ENCODE results near the gene ADORA1.

DNA sequence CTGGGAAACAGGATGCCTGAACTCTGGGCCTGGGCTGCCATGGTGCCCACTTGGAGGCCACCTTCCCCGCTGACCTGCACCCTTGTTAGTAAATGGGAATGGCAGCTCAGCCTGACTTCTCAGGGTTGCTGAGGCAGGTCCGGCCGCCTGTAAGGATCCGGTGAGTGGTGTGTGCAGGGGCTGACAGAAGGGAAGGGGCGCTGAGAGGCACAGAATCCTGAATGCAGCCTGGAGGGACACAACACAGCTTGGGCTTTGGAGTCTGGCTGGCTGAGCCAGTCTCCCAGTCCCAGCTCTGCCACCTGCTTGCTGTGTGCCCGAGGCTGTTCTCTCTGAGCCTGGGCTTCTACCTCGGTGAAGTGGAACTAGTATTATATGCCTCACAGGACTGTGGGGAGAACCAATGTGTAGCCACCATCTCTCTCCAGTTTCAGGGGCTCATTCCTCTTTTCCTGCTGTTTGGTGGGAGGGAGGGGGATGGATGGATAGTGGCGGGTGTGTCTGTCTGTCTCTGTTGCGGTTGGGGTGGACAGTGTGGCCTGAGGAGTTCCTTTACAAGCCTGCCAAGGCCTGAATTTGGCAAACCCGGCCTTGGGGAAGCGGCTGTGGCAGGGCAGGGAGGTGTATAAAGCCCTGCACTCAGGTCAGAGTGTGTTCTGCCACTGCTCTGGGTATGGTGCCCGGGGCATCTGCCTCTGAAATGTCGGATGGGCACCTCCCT lies 18.0 kb downstream of the ADORA1 start:
- TF ChIP-seq, protein P1, sequence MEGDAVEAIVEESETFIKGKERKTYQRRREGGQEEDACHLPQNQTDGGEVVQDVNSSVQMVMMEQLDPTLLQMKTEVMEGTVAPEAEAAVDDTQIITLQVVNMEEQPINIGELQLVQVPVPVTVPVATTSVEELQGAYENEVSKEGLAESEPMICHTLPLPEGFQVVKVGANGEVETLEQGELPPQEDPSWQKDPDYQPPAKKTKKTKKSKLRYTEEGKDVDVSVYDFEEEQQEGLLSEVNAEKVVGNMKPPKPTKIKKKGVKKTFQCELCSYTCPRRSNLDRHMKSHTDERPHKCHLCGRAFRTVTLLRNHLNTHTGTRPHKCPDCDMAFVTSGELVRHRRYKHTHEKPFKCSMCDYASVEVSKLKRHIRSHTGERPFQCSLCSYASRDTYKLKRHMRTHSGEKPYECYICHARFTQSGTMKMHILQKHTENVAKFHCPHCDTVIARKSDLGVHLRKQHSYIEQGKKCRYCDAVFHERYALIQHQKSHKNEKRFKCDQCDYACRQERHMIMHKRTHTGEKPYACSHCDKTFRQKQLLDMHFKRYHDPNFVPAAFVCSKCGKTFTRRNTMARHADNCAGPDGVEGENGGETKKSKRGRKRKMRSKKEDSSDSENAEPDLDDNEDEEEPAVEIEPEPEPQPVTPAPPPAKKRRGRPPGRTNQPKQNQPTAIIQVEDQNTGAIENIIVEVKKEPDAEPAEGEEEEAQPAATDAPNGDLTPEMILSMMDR (conservative IDR thresholded peaks at IDR 0.05) = no peak
- TF ChIP-seq ZFX (IDR thresholded peaks at IDR 0.05) = no peak
